ENCODE results near the gene MRPL11.

The MRPL11 gene

GRCh38 chr11:66473608-66474515 is 35.2 kb upstream of the MRPL11 start:
- TF ChIP-seq, protein P1, sequence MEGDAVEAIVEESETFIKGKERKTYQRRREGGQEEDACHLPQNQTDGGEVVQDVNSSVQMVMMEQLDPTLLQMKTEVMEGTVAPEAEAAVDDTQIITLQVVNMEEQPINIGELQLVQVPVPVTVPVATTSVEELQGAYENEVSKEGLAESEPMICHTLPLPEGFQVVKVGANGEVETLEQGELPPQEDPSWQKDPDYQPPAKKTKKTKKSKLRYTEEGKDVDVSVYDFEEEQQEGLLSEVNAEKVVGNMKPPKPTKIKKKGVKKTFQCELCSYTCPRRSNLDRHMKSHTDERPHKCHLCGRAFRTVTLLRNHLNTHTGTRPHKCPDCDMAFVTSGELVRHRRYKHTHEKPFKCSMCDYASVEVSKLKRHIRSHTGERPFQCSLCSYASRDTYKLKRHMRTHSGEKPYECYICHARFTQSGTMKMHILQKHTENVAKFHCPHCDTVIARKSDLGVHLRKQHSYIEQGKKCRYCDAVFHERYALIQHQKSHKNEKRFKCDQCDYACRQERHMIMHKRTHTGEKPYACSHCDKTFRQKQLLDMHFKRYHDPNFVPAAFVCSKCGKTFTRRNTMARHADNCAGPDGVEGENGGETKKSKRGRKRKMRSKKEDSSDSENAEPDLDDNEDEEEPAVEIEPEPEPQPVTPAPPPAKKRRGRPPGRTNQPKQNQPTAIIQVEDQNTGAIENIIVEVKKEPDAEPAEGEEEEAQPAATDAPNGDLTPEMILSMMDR (IDR thresholded peaks at IDR 0.05; ENCODE audit: low read depth, low read length) = no peak
- TF ChIP-seq MYC (IDR thresholded peaks at IDR 0.05; ENCODE audit: low read depth, low read length) = no peak
- no peak for TF ChIP-seq POLR2A (IDR thresholded peaks at IDR 0.05; ENCODE audit: extremely low read depth, insufficient read length)
- TF ChIP-seq MAX (IDR thresholded peaks at IDR 0.05; ENCODE audit: low read depth, low read length) = no peak
- no peak for DNase-seq (ENCODE audit: low read depth)
- no peak overlapping the region for H3K4me3 ChIP-seq (ENCODE audit: low read depth, low read length)

DNA sequence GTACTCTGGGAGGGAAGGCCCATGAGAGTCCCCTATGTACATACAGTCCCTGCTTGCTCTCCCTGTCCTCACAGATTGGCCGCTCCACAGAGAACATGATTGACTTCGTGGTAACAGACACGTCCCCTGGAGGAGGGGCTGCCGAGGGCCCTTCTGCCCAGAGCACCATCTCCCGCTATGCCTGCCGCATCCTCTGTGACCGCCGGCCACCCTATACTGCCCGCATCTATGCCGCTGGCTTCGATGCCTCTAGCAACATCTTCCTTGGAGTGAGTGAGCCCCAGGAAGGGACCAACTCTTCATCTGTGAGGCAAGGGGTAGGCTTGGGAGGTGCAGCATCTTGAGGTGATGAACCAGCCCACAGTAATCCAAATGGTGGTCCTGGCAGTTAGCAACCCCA is 34.5 kb upstream of the MRPL11 start:
- H3K4me3 ChIP-seq (ENCODE audit: low read depth, low read length) = no peak overlapping the region
- DNase-seq (ENCODE audit: low read depth) = no peak

DNA sequence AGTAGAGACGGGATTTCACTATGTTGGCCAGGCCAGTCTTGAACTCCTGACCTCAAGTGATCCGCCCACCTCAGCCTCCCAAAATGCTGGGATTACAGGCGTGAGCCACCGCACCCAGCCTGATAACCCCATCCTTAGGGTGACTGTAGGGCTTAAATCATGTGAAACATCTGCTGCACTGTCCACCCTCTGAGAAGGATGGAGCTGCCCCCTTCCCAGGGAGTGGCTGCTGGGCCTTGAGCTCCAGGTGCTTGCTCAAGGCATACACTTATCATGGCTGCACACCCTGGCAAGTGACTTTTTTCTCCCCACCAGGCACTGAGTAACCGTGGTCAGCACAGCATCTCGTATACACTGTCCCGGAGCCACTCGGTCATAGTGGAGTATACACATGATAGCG is 33.4 kb upstream of the MRPL11 start:
- no peak for DNase-seq (ENCODE audit: low read depth)
- TF ChIP-seq MAX (IDR thresholded peaks at IDR 0.05; ENCODE audit: low read depth, low read length) (no peak), MYC (IDR thresholded peaks at IDR 0.05; ENCODE audit: low read depth, low read length) (no peak), POLR2A (IDR thresholded peaks at IDR 0.05; ENCODE audit: extremely low read depth, insufficient read length) (no peak)
- TF ChIP-seq, protein P1 (IDR thresholded peaks at IDR 0.05; ENCODE audit: low read depth, low read length) = no peak
- H3K4me3 ChIP-seq (ENCODE audit: low read depth, low read length) = no peak overlapping the region

More for the DNA sequence above, 34.5 kb upstream of the MRPL11 start:
- no peak for TF ChIP-seq MYC (IDR thresholded peaks at IDR 0.05; ENCODE audit: low read depth, low read length)
- TF ChIP-seq, protein P1 (IDR thresholded peaks at IDR 0.05; ENCODE audit: low read depth, low read length) = no peak
- no peak for TF ChIP-seq MAX (IDR thresholded peaks at IDR 0.05; ENCODE audit: low read depth, low read length)
- no peak for TF ChIP-seq POLR2A (IDR thresholded peaks at IDR 0.05; ENCODE audit: extremely low read depth, insufficient read length)

- H3K4me3 ChIP-seq (ENCODE audit: low read depth, low read length) = no peak overlapping the region
- DNase-seq (ENCODE audit: low read depth) = no peak
- TF ChIP-seq, protein P1 (IDR thresholded peaks at IDR 0.05; ENCODE audit: low read depth, low read length) = no peak
- TF ChIP-seq MAX (IDR thresholded peaks at IDR 0.05; ENCODE audit: low read depth, low read length) (no peak), POLR2A (IDR thresholded peaks at IDR 0.05; ENCODE audit: extremely low read depth, insufficient read length) (no peak)
Measured at GRCh38 chr11:66471142-66471541, 32.5 kb upstream of the MRPL11 start.

- H3K4me3 ChIP-seq (ENCODE audit: low read depth, low read length) = no peak overlapping the region
- peak; percentile 70 for DNase-seq (ENCODE audit: low read depth)
- TF ChIP-seq, protein P1 (IDR thresholded peaks at IDR 0.05; ENCODE audit: low read depth, low read length) = no peak
- TF ChIP-seq POLR2A (IDR thresholded peaks at IDR 0.05; ENCODE audit: extremely low read depth, insufficient read length) = no peak
- TF ChIP-seq MAX (IDR thresholded peaks at IDR 0.05; ENCODE audit: low read depth, low read length) = no peak
- no peak for TF ChIP-seq MYC (IDR thresholded peaks at IDR 0.05; ENCODE audit: low read depth, low read length)
Measured at GRCh38 chr11:66470015-66470414, 31.4 kb upstream of the MRPL11 start.
